Transverse colon (tissue), 4 donors: ENCODE data around the gene SLPI. TPM values are rescaled to one million over a fixed set of nuclear protein-coding genes. Genes with fewer than 3 reads are reported as not detected.

Experiments used
- DNase-seq: peaks from one replicate; pipeline ENCODE4 v3.0.0-alpha.2; 2019
- H3K27ac ChIP-seq, 4 donors: fragments of 200-600 bp; sonication (generic); 2 replicates each; pipeline ENCODE4 v1.5.1; 2016 to 2018; ENCODE audit warnings: inconsistent platforms in 4 of 4
- H3K27me3 ChIP-seq: fragments of 200-600 bp; sonication (generic); 2 replicates; pipeline ENCODE4 v1.5.1; 2017; ENCODE audit warnings: inconsistent platforms
- H3K36me3 ChIP-seq, 4 donors: fragments of 200-600 bp; sonication (generic); 2 replicates each; pipeline ENCODE4 v1.5.1; 2017 to 2019; ENCODE audit warnings: inconsistent platforms in 4 of 4
- H3K4me1 ChIP-seq, 4 donors: fragments of 200-600 bp; sonication (generic); 2 replicates each; pipeline ENCODE4 v1.5.1; 2017 to 2020; ENCODE audit warnings: inconsistent platforms in 4 of 4
- H3K4me3 ChIP-seq, 4 donors: fragments of 200-600 bp; sonication (generic); 1 replicate in 1 of 4; 2 replicates in 3 of 4; pipeline versions ENCODE4 v1.5.1 to v1.6.1; 2017 to 2019; ENCODE audit warnings: inconsistent platforms in 4 of 4
- H3K9me3 ChIP-seq, 2 donors: fragments of 200-600 bp; sonication (generic); 2 replicates each; pipeline ENCODE4 v1.5.1; 2017 to 2019; ENCODE audit warnings: inconsistent platforms in 2 of 2
- EP300 ChIP-seq: sonication (generic); formaldehyde crosslinking; IDR thresholded peaks from one replicate; pipeline ENCODE4 v1.6.1; 2017; ENCODE audit warnings: antibody characterized with exemption, low read depth
- POLR2A ChIP-seq: fragments of 450-650 bp; IDR thresholded peaks from one replicate; pipeline ENCODE4 v1.6.1; 2016; ENCODE audit warnings: antibody characterized with exemption, mild to moderate bottlenecking, moderate library complexity
- POLR2AphosphoS5 ChIP-seq, 3 donors: sonication (generic); formaldehyde crosslinking; IDR thresholded peaks; one replicate each; pipeline ENCODE4 v1.6.1; 2016; ENCODE audit warnings: antibody characterized with exemption in 3 of 3
- WGBS, 2 donors: methylation state at CpG; one replicate each; pipeline ENCODE4 v1.1.5; 2018; ENCODE audit warnings: low coverage in 1 of 2; 5-methylcytosine and 5-hydroxymethylcytosine counted together
- in situ Hi-C, 4 donors: fragments of 200-750 bp; cut with MboI; loops; one replicate each; pipeline versions ENCODE4 v1.15.0 to v1.15.1; 2017; ENCODE audit warnings: low sequenced_read_pairs in 3 of 4, low pct_ligation_motif_present in 1 of 4, low pct_unique_long_range_greater_than_20kb in 1 of 4
- intact Hi-C: fragments of 100-400 bp; cut with DNase I; formaldehyde crosslinking; loops from one replicate; pipeline ENCODE4 v1.15.1; 2023; ENCODE audit warnings: low total_unique reads
- total RNA-seq, 4 donors: library from RNA; depleted of rRNA; stranded (reverse); fragments of >200 nt; gene quantifications; one replicate each; pipeline ENCODE4 v1.1.0, GENCODE V29; 2016
- TF ChIP-seq, protein P1 (sequence below), 5 experiments: fragments of 200-600 bp in 3 of 5; fragments of 450-650 bp in 2 of 5; sonication (generic) in 3 of 5; IDR thresholded peaks; 1 replicate in 2 of 5; 2 replicates in 3 of 5; pipeline ENCODE4 v1.5.1; 2016 to 2017; ENCODE audit warnings: antibody characterized with exemption in 5 of 5, inconsistent platforms in 3 of 5, mild to moderate bottlenecking in 2 of 5, moderate library complexity in 1 of 5

SLPI gene
- total RNA-seq, 4 donors from 2014 or later = 16.1 to 90.3 (median 48.2) TPM

- Histone ChIP-seq H3K27ac (no peak overlapping the region), H3K4me3 (no peak overlapping the region), H3K4me1 (no peaks in the 10 kb centered on the region), H3K36me3 (no peaks in the 10 kb centered on the region), H3K9me3 (no peaks in the 10 kb centered on the region), H3K27me3 (peaks cover 16% of the 10 kb centered on the region)
- no peak for TF ChIP-seq POLR2AphosphoS5 (IDR thresholded peaks at IDR 0.05)
- TF ChIP-seq, protein P1, sequence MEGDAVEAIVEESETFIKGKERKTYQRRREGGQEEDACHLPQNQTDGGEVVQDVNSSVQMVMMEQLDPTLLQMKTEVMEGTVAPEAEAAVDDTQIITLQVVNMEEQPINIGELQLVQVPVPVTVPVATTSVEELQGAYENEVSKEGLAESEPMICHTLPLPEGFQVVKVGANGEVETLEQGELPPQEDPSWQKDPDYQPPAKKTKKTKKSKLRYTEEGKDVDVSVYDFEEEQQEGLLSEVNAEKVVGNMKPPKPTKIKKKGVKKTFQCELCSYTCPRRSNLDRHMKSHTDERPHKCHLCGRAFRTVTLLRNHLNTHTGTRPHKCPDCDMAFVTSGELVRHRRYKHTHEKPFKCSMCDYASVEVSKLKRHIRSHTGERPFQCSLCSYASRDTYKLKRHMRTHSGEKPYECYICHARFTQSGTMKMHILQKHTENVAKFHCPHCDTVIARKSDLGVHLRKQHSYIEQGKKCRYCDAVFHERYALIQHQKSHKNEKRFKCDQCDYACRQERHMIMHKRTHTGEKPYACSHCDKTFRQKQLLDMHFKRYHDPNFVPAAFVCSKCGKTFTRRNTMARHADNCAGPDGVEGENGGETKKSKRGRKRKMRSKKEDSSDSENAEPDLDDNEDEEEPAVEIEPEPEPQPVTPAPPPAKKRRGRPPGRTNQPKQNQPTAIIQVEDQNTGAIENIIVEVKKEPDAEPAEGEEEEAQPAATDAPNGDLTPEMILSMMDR (IDR thresholded peaks at IDR 0.05) = no peak
- TF ChIP-seq EP300 = no peak
- no peak for TF ChIP-seq POLR2A
- DNase-seq = no peak
- 71 to 90% methylated on average over 2 to 3 of the region's 3 CpGs for WGBS, 2 donors
- in situ Hi-C loops = no loop called here
- intact Hi-C loops = no loop called here
Measured at GRCh38 chr20:45263556-45264266, 9.3 kb upstream of the SLPI start.

DNA sequence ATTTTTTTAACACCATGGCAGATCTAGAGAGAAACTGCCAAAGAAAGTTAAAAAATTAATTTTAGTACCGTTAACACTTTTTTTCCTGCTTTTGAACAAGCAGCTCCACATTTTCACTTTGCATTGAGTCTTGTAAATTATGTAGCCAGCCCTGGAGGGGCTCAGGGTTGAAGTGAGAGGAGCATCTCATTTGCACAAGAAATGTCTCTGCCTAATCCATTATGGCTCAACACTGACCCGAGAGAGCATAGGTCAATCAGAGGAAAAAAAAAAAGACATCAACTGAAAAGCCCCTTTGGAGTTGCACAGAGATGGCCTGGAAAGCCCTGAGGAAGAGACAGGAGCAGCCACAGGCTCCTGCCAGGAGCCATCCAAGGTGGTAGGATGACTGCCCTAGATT lies 4.3 kb upstream of the SLPI start:
- WGBS, 2 donors = 72 to 75% methylated on average over 2 of the region's 2 CpGs
- H3K36me3 ChIP-seq = no peaks in the 10 kb centered on the region
- H3K27ac ChIP-seq = no peak overlapping the region
- H3K4me1 ChIP-seq = peaks cover 5 to 17% (median 14%) of the 10 kb centered on the region in 4 donors
- TF ChIP-seq, protein P1 (IDR thresholded peaks at IDR 0.05) = no peak
- TF ChIP-seq EP300 (no peak), POLR2A (no peak)
- no peaks in the 10 kb centered on the region for H3K9me3 ChIP-seq
- no peak overlapping the region for H3K4me3 ChIP-seq
- DNase-seq = no peak
- in situ Hi-C loops (no loop called here), intact Hi-C loops (no loop called here)
- H3K27me3 ChIP-seq = peaks cover 5% of the 10 kb centered on the region

- Histone ChIP-seq H3K4me1 (peaks cover 5 to 18% (median 14%) of the 10 kb centered on the region in 4 donors), H3K36me3 (no peaks in the 10 kb centered on the region), H3K27me3 (peaks cover 5% of the 10 kb centered on the region), H3K4me3 (no peak overlapping the region), H3K27ac (no peak overlapping the region), H3K9me3 (no peaks in the 10 kb centered on the region)
- 93% methylated on average over 3 of the region's 3 CpGs; no CpG with 5 or more reads in 1 of the 2 donors for WGBS, 2 donors
- no peak for DNase-seq
- no peak for TF ChIP-seq POLR2A
- no peak for TF ChIP-seq EP300
- no peak for TF ChIP-seq POLR2AphosphoS5 (IDR thresholded peaks at IDR 0.05)
- TF ChIP-seq, protein P1 (IDR thresholded peaks at IDR 0.05) = no peak
- intact Hi-C loops (no loop called here), in situ Hi-C loops (no loop called here)
Measured at GRCh38 chr20:45258259-45258658, 3.9 kb upstream of the SLPI start.

GRCh38 chr20:45257711-45258110 lies 3.3 kb upstream of the SLPI start:
- Histone ChIP-seq H3K4me3 (no peak overlapping the region), H3K9me3 (no peaks in the 10 kb centered on the region), H3K4me1 (peaks cover 5 to 18% (median 14%) of the 10 kb centered on the region in 4 donors), H3K27me3 (peaks cover 5% of the 10 kb centered on the region), H3K36me3 (no peaks in the 10 kb centered on the region), H3K27ac (no peak overlapping the region)
- 78 to 91% methylated on average over 4 to 7 of the region's 7 CpGs for WGBS, 2 donors
- no peak for TF ChIP-seq EP300
- TF ChIP-seq POLR2A = no peak
- TF ChIP-seq, protein P1 (IDR thresholded peaks at IDR 0.05) = no peak
- TF ChIP-seq POLR2AphosphoS5 (IDR thresholded peaks at IDR 0.05) = no peak
- intact Hi-C loops (no loop called here), in situ Hi-C loops (no loop called here)
- DNase-seq = no peak
